ENCODE results near the gene C15orf39. TPM values are rescaled to one million over a fixed set of nuclear protein-coding genes. Genes with fewer than 3 reads are reported as not detected.

The C15orf39 gene
- total RNA-seq, 1 donor from 2014 or later = 73.2 TPM

DNA sequence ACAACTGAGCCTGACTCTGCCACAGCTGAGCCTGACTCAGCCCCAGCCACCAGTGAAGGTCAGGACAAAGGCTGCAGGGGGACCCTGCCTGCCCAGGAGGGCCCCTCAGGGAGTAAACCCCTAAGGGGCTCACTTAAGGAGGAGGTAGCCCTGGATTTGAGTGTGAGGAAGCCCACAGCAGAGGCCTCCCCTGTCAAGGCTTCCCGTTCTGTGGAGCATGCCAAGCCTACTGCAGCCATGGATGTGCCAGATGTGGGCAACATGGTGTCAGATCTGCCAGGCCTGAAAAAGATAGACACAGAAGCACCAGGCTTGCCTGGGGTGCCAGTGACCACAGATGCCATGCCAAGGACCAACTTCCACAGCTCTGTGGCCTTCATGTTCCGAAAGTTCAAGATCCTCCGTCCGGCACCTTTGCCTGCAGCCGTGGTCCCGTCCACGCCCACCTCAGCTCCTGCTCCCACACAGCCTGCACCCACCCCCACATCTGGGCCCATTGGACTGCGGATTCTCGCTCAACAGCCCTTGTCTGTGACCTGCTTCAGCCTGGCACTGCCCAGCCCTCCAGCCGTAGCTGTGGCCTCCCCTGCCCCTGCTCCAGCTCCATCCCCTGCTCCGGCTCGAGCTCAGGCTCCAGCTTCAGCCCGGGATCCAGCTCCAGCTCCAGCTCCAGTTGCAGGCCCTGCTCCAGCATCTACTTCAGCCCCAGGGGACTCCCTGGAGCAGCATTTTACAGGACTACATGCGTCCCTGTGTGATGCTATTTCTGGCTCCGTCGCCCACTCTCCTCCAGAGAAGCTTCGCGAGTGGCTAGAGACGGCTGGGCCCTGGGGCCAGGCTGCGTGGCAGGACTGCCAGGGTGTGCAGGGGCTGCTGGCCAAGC is 6.2 kb downstream of the C15orf39 start:
- Mint-ChIP-seq H3K4me3 (no peak overlapping the region), H3K27me3 (no peaks in the 10 kb centered on the region), H3K9me3 (no peaks in the 10 kb centered on the region), H3K36me3 (ENCODE audit: low read depth) (peaks cover 61% of the 10 kb centered on the region), H3K27ac (no peak overlapping the region), H3K4me1 (peaks cover 22% of the 10 kb centered on the region)
- ChIA-PET POLR2A (no interaction called here), CTCF (interaction anchor here (0.7 to 7.0 kb wide), 2 partner anchors 165 to 178 kb away, joined by 3 to 149 read pairs; no protein-coding TSS in a partner anchor)
- no peak for DNase-seq
- ATAC-seq (ENCODE audit: low read depth) = no peak
- TF ChIP-seq, protein P1, sequence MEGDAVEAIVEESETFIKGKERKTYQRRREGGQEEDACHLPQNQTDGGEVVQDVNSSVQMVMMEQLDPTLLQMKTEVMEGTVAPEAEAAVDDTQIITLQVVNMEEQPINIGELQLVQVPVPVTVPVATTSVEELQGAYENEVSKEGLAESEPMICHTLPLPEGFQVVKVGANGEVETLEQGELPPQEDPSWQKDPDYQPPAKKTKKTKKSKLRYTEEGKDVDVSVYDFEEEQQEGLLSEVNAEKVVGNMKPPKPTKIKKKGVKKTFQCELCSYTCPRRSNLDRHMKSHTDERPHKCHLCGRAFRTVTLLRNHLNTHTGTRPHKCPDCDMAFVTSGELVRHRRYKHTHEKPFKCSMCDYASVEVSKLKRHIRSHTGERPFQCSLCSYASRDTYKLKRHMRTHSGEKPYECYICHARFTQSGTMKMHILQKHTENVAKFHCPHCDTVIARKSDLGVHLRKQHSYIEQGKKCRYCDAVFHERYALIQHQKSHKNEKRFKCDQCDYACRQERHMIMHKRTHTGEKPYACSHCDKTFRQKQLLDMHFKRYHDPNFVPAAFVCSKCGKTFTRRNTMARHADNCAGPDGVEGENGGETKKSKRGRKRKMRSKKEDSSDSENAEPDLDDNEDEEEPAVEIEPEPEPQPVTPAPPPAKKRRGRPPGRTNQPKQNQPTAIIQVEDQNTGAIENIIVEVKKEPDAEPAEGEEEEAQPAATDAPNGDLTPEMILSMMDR (IDR thresholded peaks at IDR 0.05) = no peak
- intact Hi-C loops (cut with micrococcal nuclease) = loop anchor here (10.0 kb wide), 1 partner anchor 97 kb away; no protein-coding TSS in a partner anchor

DNA sequence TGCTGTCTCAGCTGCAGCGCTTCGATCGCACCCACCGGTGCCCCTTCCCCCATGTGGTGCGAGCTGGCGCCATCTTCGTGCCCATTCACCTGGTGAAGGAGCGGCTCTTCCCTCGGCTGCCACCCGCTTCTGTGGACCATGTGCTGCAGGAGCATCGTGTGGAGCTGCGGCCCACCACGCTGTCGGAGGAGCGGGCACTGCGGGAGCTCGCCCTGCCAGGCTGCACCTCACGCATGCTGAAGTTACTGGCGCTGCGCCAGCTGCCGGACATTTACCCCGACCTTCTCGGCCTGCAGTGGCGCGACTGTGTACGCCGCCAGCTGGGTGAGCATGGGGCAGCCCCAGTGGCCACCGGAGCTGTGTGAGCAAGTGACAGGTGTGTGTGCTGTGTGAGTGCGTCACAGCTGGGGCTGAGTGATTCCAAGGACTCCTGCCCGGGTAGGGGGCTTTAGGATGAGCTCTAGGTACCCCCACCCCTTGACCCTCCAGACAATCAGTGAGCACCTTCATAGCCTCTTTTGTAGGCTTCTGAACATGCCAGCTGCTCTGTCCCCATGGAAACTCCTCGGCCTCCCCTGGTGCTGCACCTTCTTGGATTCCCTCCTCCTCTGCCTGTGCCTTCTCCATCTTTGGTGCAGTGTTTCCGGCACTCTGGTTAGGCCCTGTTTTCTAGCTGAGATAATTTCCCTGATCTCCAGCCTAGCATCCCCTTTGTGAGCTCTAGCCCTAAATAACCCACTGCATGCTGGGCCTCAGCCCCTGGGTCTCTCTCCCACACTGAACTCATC is 7.0 kb downstream of the C15orf39 start:
- Mint-ChIP-seq H3K36me3 (ENCODE audit: low read depth) (peaks cover 63% of the 10 kb centered on the region), H3K27ac (no peak overlapping the region), H3K4me1 (peaks cover 14% of the 10 kb centered on the region), H3K9me3 (no peaks in the 10 kb centered on the region), H3K27me3 (no peaks in the 10 kb centered on the region), H3K4me3 (no peak overlapping the region)
- ATAC-seq (ENCODE audit: low read depth) (no peak), DNase-seq (no peak)
- CTCF ChIA-PET = interaction anchor here (0.8 to 7.0 kb wide), 2 partner anchors 33 to 166 kb away, joined by 3 to 149 read pairs; no protein-coding TSS in a partner anchor
- TF ChIP-seq, protein P1 (IDR thresholded peaks at IDR 0.05) = no peak
- intact Hi-C loops (cut with micrococcal nuclease) = loop anchor here (10.0 kb wide), 1 partner anchor 96 kb away; no protein-coding TSS in a partner anchor
- POLR2A ChIA-PET = interaction anchor here (1.1 to 1.6 kb wide), 2 partner anchors 9 to 165 kb away, joined by 3 to 5 read pairs; no protein-coding TSS in a partner anchor

DNA sequence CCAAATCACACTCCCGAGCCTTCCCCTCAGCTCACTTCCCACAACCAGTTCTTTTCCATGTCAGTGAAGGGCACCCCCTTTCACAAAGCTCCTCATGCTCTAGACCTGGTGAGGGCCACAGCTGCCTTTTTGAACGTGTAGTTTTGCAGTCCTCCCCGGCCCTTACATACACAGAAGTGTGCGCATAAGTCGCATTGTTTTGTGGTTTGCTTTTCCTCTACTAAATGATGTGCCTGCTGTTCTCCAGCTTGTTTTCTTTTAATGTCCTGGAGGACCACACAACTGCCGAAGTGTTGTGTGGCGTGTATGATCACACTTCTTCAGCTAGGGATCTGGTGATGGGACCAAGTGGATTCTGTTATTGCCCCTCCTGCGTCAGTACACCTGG is 7.6 kb downstream of the C15orf39 start:
- Mint-ChIP-seq H3K4me1 (peaks cover 9% of the 10 kb centered on the region), H3K4me3 (no peak overlapping the region), H3K27ac (no peak overlapping the region), H3K27me3 (no peaks in the 10 kb centered on the region), H3K9me3 (no peaks in the 10 kb centered on the region), H3K36me3 (ENCODE audit: low read depth) (peaks cover 61% of the 10 kb centered on the region)
- ATAC-seq (ENCODE audit: low read depth) = no peak
- intact Hi-C loops (cut with micrococcal nuclease) = loop anchor here (10.0 kb wide), 1 partner anchor 96 kb away; no protein-coding TSS in a partner anchor
- ChIA-PET CTCF (interaction anchor here (0.8 to 7.0 kb wide), 2 partner anchors 34 to 166 kb away, joined by 3 to 149 read pairs; no protein-coding TSS in a partner anchor), POLR2A (interaction anchor here (0.5 to 1.6 kb wide), 4 partner anchors 10 to 256 kb away, joined by 3 to 5 read pairs (median 4); no protein-coding TSS in a partner anchor)
- no peak for DNase-seq
- TF ChIP-seq, protein P1 (IDR thresholded peaks at IDR 0.05) = no peak

DNA sequence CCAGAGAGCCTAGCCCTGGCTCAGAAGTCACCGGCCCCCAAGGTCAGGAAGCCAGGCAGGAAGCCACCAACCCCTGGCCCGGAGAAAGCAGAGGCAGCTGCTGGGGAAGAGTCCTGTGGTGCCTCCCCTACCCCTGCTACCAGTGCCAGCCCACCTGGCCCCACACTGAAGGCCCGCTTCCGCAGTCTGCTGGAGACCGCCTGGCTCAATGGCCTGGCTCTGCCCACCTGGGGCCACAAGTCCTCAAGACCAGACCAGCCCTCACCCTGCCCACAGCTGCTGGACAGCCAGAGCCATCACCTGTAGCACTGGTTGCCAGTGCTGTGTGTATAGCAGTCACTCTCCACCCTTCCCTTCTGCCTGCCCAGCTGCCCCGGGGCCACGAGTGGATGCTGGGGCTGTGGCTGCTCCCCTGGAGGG is 9.1 kb downstream of the C15orf39 start:
- Mint-ChIP-seq H3K4me1 (no peaks in the 10 kb centered on the region), H3K4me3 (no peak overlapping the region), H3K27me3 (no peaks in the 10 kb centered on the region), H3K9me3 (no peaks in the 10 kb centered on the region), H3K27ac (no peak overlapping the region), H3K36me3 (ENCODE audit: low read depth) (peaks cover 60% of the 10 kb centered on the region)
- ChIA-PET CTCF (no interaction called here), POLR2A (no interaction called here)
- DNase-seq = no peak
- TF ChIP-seq, protein P1 (IDR thresholded peaks at IDR 0.05) = no peak
- intact Hi-C loops (cut with micrococcal nuclease) = no loop called here
- no peak for ATAC-seq (ENCODE audit: low read depth)

All from activated B cell treated with CpG ODN at 0.5 μM for 24 hours (primary cell).